A549 (cell line): ENCODE measurements around the gene ZCWPW1.

Experiments used
- CEBPB ChIP-seq, 2 experiments: fragments of >200 bp in 1 of 2; sonication (Bioruptor Twin) in 1 of 2; formaldehyde crosslinking in 1 of 2; IDR thresholded peaks; 2 replicates each; pipeline ENCODE4 v1.6.1; 2012 to 2016
- EP300 ChIP-seq, 2 experiments: fragments of >200 bp; sonication (Bioruptor Twin); formaldehyde crosslinking; IDR thresholded peaks; 2 replicates in 1 of 2; 3 replicates in 1 of 2; pipeline ENCODE4 v1.6.1; 2016 to 2017
- HDAC2 ChIP-seq: fragments of 200-600 bp; sonication (generic); IDR thresholded peaks from 2 replicates; pipeline ENCODE4 v1.6.1; 2016
- MAFK ChIP-seq: fragments of 450-650 bp; IDR thresholded peaks from 2 replicates; pipeline ENCODE4 v1.6.1; 2014; ENCODE audit not compliant: partially characterized antibody
- NR3C1 ChIP-seq: fragments of >200 bp; sonication (Bioruptor Twin); formaldehyde crosslinking; IDR thresholded peaks from 3 replicates; pipeline ENCODE4 v1.6.1; 2017
- POLR2A ChIP-seq: IDR thresholded peaks from 2 replicates; pipeline ENCODE4 v1.6.1; 2012; ENCODE audit warnings: mild to moderate bottlenecking, low read length
- POLR2AphosphoS2 ChIP-seq: conservative IDR thresholded peaks from 2 replicates; pipeline ENCODE4 v1.6.1; 2012; ENCODE audit warnings: low read length, improper control_type of control experiment, inconsistent platforms
- RFX5 ChIP-seq: fragments of 450-650 bp; IDR thresholded peaks from 2 replicates; pipeline ENCODE4 v1.7.1; 2014; ENCODE audit warnings: antibody characterized with exemption, mild to moderate bottlenecking, moderate library complexity
- TP53 ChIP-seq: fragments of 250-450 bp; sonication (Bioruptor Pico); IDR thresholded peaks from 2 replicates; pipeline ENCODE4 v1.5.0; 2021; ENCODE audit warnings: mild to moderate bottlenecking, moderate library complexity
- ZC3H11A ChIP-seq: fragments of 450-650 bp; IDR thresholded peaks from 2 replicates; pipeline ENCODE4 v1.6.1; 2014; ENCODE audit warnings: antibody characterized with exemption, mild to moderate bottlenecking
- ZNF302 ChIP-seq: fragments of 250-450 bp; sonication (Bioruptor Pico); IDR thresholded peaks from 2 replicates; pipeline ENCODE4 v1.9.0; 2021; ENCODE audit warnings: inconsistent platforms, mild to moderate bottlenecking, moderate library complexity
- TF ChIP-seq, protein P1 (sequence below): fragments of >200 bp; sonication (Bioruptor Twin); formaldehyde crosslinking; IDR thresholded peaks from 3 replicates; pipeline ENCODE4 v1.5.1; 2016
- TF ChIP-seq, protein P2 (sequence below): fragments of 250-450 bp; sonication (Bioruptor Pico); IDR thresholded peaks from 2 replicates; pipeline ENCODE4 v1.5.0; 2021; ENCODE audit warnings: mild to moderate bottlenecking, moderate library complexity, borderline replicate concordance
- TF ChIP-seq, protein P3 (sequence below): IDR thresholded peaks from 2 replicates; pipeline ENCODE4 v1.6.1; 2012; ENCODE audit warnings: low read depth, borderline replicate concordance

GRCh38 chr7:100425347-100425746 is 3.2 kb downstream of the ZCWPW1 start:
- TF ChIP-seq, protein P1, sequence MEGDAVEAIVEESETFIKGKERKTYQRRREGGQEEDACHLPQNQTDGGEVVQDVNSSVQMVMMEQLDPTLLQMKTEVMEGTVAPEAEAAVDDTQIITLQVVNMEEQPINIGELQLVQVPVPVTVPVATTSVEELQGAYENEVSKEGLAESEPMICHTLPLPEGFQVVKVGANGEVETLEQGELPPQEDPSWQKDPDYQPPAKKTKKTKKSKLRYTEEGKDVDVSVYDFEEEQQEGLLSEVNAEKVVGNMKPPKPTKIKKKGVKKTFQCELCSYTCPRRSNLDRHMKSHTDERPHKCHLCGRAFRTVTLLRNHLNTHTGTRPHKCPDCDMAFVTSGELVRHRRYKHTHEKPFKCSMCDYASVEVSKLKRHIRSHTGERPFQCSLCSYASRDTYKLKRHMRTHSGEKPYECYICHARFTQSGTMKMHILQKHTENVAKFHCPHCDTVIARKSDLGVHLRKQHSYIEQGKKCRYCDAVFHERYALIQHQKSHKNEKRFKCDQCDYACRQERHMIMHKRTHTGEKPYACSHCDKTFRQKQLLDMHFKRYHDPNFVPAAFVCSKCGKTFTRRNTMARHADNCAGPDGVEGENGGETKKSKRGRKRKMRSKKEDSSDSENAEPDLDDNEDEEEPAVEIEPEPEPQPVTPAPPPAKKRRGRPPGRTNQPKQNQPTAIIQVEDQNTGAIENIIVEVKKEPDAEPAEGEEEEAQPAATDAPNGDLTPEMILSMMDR, result no peak
- TF ChIP-seq, protein P2, sequence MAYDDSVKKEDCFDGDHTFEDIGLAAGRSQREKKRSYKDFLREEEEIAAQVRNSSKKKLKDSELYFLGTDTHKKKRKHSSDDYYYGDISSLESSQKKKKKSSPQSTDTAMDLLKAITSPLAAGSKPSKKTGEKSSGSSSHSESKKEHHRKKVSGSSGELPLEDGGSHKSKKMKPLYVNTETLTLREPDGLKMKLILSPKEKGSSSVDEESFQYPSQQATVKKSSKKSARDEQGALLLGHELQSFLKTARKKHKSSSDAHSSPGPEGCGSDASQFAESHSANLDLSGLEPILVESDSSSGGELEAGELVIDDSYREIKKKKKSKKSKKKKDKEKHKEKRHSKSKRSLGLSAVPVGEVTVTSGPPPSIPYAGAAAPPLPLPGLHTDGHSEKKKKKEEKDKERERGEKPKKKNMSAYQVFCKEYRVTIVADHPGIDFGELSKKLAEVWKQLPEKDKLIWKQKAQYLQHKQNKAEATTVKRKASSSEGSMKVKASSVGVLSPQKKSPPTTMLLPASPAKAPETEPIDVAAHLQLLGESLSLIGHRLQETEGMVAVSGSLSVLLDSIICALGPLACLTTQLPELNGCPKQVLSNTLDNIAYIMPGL (CRISPR knock-in tag), result no peak
- TF ChIP-seq MAFK, result peak; percentile 56
- TF ChIP-seq POLR2A, result no peak
- no peak for TF ChIP-seq RFX5
- TF ChIP-seq EP300 (IDR thresholded peaks at IDR 0.05), result no peak
- no peak for TF ChIP-seq TP53
- TF ChIP-seq POLR2AphosphoS2, result no peak
- TF ChIP-seq, protein P3, sequence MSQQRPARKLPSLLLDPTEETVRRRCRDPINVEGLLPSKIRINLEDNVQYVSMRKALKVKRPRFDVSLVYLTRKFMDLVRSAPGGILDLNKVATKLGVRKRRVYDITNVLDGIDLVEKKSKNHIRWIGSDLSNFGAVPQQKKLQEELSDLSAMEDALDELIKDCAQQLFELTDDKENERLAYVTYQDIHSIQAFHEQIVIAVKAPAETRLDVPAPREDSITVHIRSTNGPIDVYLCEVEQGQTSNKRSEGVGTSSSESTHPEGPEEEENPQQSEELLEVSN, result no peak
- TF ChIP-seq HDAC2, result no peak
- TF ChIP-seq NR3C1, result no peak
- no peak for TF ChIP-seq CEBPB (IDR thresholded peaks at IDR 0.05)
- no peak for TF ChIP-seq ZC3H11A
- TF ChIP-seq ZNF302, result no peak
